H9 (cell line): Measurements from ENCODE around the gene ZNF593. TPM values are rescaled to one million over a fixed set of nuclear protein-coding genes. Genes with fewer than 3 reads are reported as not detected.

Experiments used
- DNase-seq: peaks from one replicate; pipeline ENCODE4 v3.0.0-alpha.2; 2017
- H2AFZ ChIP-seq: one replicate; pipeline ENCODE4 v1.6.1; 2013; ENCODE audit warnings: mild to moderate bottlenecking, low read length, control low read depth, moderate library complexity
- H2AK5ac ChIP-seq: 2 replicates; pipeline ENCODE4 v1.6.1; 2013; ENCODE audit warnings: low read length, control low read depth, mixed read lengths; ENCODE audit not compliant: insufficient read length
- H2BK120ac ChIP-seq: one replicate; pipeline ENCODE4 v1.6.1; 2013; ENCODE audit warnings: low read depth, mild to moderate bottlenecking, low read length, control low read depth, inconsistent platforms; ENCODE audit not compliant: poor library complexity, severe bottlenecking
- H2BK12ac ChIP-seq: 2 replicates; pipeline ENCODE4 v1.6.1; 2013; ENCODE audit warnings: low read length, control low read depth, mixed read lengths, low read depth; ENCODE audit not compliant: insufficient read length
- H2BK15ac ChIP-seq: 2 replicates; pipeline ENCODE4 v1.6.1; 2013; ENCODE audit warnings: low read depth, low read length, control low read depth
- H2BK20ac ChIP-seq: one replicate; pipeline ENCODE4 v1.6.1; 2013; ENCODE audit warnings: low read depth, mild to moderate bottlenecking, low read length, control low read depth, inconsistent platforms; ENCODE audit not compliant: poor library complexity, severe bottlenecking
- H2BK5ac ChIP-seq: 2 replicates; pipeline ENCODE4 v1.6.1; 2013; ENCODE audit warnings: low read length, control low read depth, mixed read lengths; ENCODE audit not compliant: insufficient read length
- H3K14ac ChIP-seq: 2 replicates; pipeline ENCODE4 v1.6.1; 2013; ENCODE audit warnings: low read length, control low read depth; ENCODE audit not compliant: insufficient read depth
- H3K18ac ChIP-seq: 2 replicates; pipeline ENCODE4 v1.6.1; 2013; ENCODE audit warnings: low read depth, mild to moderate bottlenecking, mixed read lengths, low read length, control low read depth; ENCODE audit not compliant: insufficient read length
- H3K23ac ChIP-seq: 2 replicates; pipeline ENCODE4 v1.6.1; 2013; ENCODE audit warnings: low read length, control low read depth, mixed read lengths, low read depth; ENCODE audit not compliant: insufficient read length
- H3K23me2 ChIP-seq: 2 replicates; pipeline ENCODE4 v1.6.1; 2013; ENCODE audit warnings: low read depth, mild to moderate bottlenecking, mixed read lengths, low read length, control low read depth; ENCODE audit not compliant: insufficient read length, poor library complexity, severe bottlenecking
- H3K27ac ChIP-seq: 2 replicates; pipeline ENCODE4 v1.5.1; 2013; ENCODE audit warnings: low read length, control low read depth, mixed read lengths, low read depth; ENCODE audit not compliant: insufficient read length
- H3K27me3 ChIP-seq: 2 replicates; pipeline ENCODE4 v1.6.1; 2013; ENCODE audit warnings: low read length, control low read depth, inconsistent platforms; ENCODE audit not compliant: insufficient read depth
- H3K4ac ChIP-seq: 2 replicates; pipeline ENCODE4 v1.6.1; 2013; ENCODE audit warnings: low read depth, mild to moderate bottlenecking, control low read depth, inconsistent platforms, low read length, moderate library complexity
- H3K4me1 ChIP-seq: 2 replicates; pipeline ENCODE4 v1.6.1; 2013; ENCODE audit warnings: low read length, control low read depth, inconsistent platforms; ENCODE audit not compliant: insufficient read depth
- H3K4me2 ChIP-seq: 2 replicates; pipeline ENCODE4 v1.6.1; 2013; ENCODE audit warnings: low read length, control low read depth, mixed read lengths; ENCODE audit not compliant: insufficient read length, insufficient read depth
- H3K56ac ChIP-seq: 2 replicates; pipeline ENCODE4 v1.6.1; 2013; ENCODE audit warnings: low read depth, mild to moderate bottlenecking, mixed read lengths, low read length, control low read depth; ENCODE audit not compliant: insufficient read length
- H3K79me1 ChIP-seq: 2 replicates; pipeline ENCODE4 v1.6.1; 2013; ENCODE audit warnings: low read depth, mild to moderate bottlenecking, moderate library complexity, low read length, control low read depth, inconsistent platforms; ENCODE audit not compliant: insufficient read depth, poor library complexity, severe bottlenecking
- H3K79me2 ChIP-seq: 2 replicates; pipeline ENCODE4 v1.6.1; 2013; ENCODE audit warnings: low read length, control low read depth, inconsistent platforms; ENCODE audit not compliant: insufficient read depth
- H3K9ac ChIP-seq: 2 replicates; pipeline ENCODE4 v1.6.1; 2013; ENCODE audit warnings: low read length, control low read depth, mixed read lengths; ENCODE audit not compliant: insufficient read length; ENCODE audit errors: extremely low read depth
- H3K9me3 ChIP-seq: one replicate; pipeline ENCODE4 v1.6.1; 2013; ENCODE audit warnings: low read depth, low read length, inconsistent platforms; ENCODE audit not compliant: control insufficient read depth
- H3T11ph ChIP-seq: one replicate; pipeline ENCODE4 v1.6.1; 2013; ENCODE audit warnings: mild to moderate bottlenecking, low read length, control low read depth, inconsistent platforms
- H4K20me1 ChIP-seq: one replicate; pipeline ENCODE4 v1.6.1; 2013; ENCODE audit not compliant: control insufficient read depth, insufficient read length, insufficient read depth
- H4K5ac ChIP-seq: 2 replicates; pipeline ENCODE4 v1.6.1; 2013; ENCODE audit warnings: low read depth, mild to moderate bottlenecking, mixed read lengths, low read length, control low read depth; ENCODE audit not compliant: insufficient read length
- H4K8ac ChIP-seq: replicated peaks from 2 replicates; pipeline ENCODE4 v1.6.1; 2013; ENCODE audit warnings: low read length, control low read depth, mixed read lengths, low read depth; ENCODE audit not compliant: insufficient read length
- H4K91ac ChIP-seq: 2 replicates; pipeline ENCODE4 v1.6.1; 2013; ENCODE audit warnings: low read depth, mild to moderate bottlenecking, moderate library complexity, mixed read lengths, low read length, control low read depth; ENCODE audit not compliant: insufficient read length
- H3K27ac Mint-ChIP-seq, 3 experiments: 2 replicates in 2 of 3; 3 replicates in 1 of 3; pipeline ENCODE4 v1.8.0; 2020 to 2021; ENCODE audit warnings: mixed read lengths in 3 of 3, mild to moderate bottlenecking in 1 of 3, moderate library complexity in 1 of 3
- H3K27me3 Mint-ChIP-seq: 2 replicates; pipeline ENCODE4 v1.8.0; 2021; ENCODE audit warnings: low read depth, mild to moderate bottlenecking, moderate library complexity, mixed read lengths
- H3K36me3 Mint-ChIP-seq, 3 experiments: 2 replicates in 2 of 3; 3 replicates in 1 of 3; pipeline ENCODE4 v1.8.0; 2020 to 2021; ENCODE audit warnings: low read depth in 3 of 3, mixed read lengths in 3 of 3; ENCODE audit not compliant: insufficient read depth in 1 of 3
- H3K4me1 Mint-ChIP-seq, 2 experiments: 2 replicates each; pipeline ENCODE4 v1.8.0; 2020; ENCODE audit warnings: mixed read lengths in 2 of 2
- H3K4me3 Mint-ChIP-seq, 2 experiments: 2 replicates in 1 of 2; 3 replicates in 1 of 2; pipeline ENCODE4 v1.8.0; 2020 to 2021; ENCODE audit warnings: mild to moderate bottlenecking in 2 of 2, mixed read lengths in 2 of 2, moderate library complexity in 1 of 2
- H3K9me3 Mint-ChIP-seq, 2 experiments: 2 replicates in 1 of 2; 3 replicates in 1 of 2; pipeline ENCODE4 v1.8.0; 2020; ENCODE audit warnings: mild to moderate bottlenecking in 2 of 2, mixed read lengths in 2 of 2, moderate library complexity in 1 of 2
- CTCF ChIP-seq: fragments of 200-600 bp; sonication (generic); conservative IDR thresholded peaks from 3 replicates; pipeline ENCODE4 v1.8.0; 2021; ENCODE audit warnings: antibody characterized with exemption, mild to moderate bottlenecking
- WGBS: extraction: QIAGEN DNeasy Blood & Tissue Kit; methylation state at CpG from one replicate; pipeline ENCODE4 v1.1.7; 2013; ENCODE audit warnings: missing lambda C conversion rate, low lambda C conversion rate, mixed read lengths; ENCODE audit not compliant: insufficient read length; ENCODE audit errors: extremely low coverage; 5-methylcytosine and 5-hydroxymethylcytosine counted together
- total RNA-seq: library from RNA; stranded (reverse); gene quantifications from 2 replicates; pipeline ENCODE4 v1.2.1, GENCODE V29; 2021

Gene ZNF593
- total RNA-seq, 1 experiment from 2014 or later = 48.2 TPM

- no peaks in the 10 kb centered on the region for H3K9me3 ChIP-seq
- no peak overlapping the region for H3K27ac ChIP-seq
- no peaks in the 10 kb centered on the region for H3K79me1 ChIP-seq
- H2BK20ac ChIP-seq = no peak overlapping the region
- DNase-seq = no peak
- H3K18ac ChIP-seq = no peak overlapping the region
- no CpG with 5 or more reads among the region's 21 CpGs for WGBS
- no peak overlapping the region for H4K5ac ChIP-seq
- Mint-ChIP-seq H3K9me3 (peaks cover 0 to 4% of the 10 kb centered on the region in 2 experiments; a peak in 1 of 5 replicates), H3K4me3 (peak overlapping the region; percentile 51 to 80), H3K27ac (no peak overlapping the region; a peak in 1 of 7 replicates), H3K27me3 (peaks cover 89% of the 10 kb centered on the region), H3K36me3 (no peaks in the 10 kb centered on the region), H3K4me1 (peaks cover 41 to 58% of the 10 kb centered on the region in 2 experiments)
- peaks cover 19% of the 10 kb centered on the region for H3K23me2 ChIP-seq
- no peak overlapping the region for H2BK15ac ChIP-seq
- H2BK120ac ChIP-seq = no peak overlapping the region
- H3K79me2 ChIP-seq = no peaks in the 10 kb centered on the region
- H2BK12ac ChIP-seq = no peak overlapping the region
- TF ChIP-seq CTCF = no peak
- no peak overlapping the region for H3K23ac ChIP-seq
- peak overlapping the region; percentile 46 for H3K4me2 ChIP-seq
- H3K14ac ChIP-seq = no peak overlapping the region
- no peak overlapping the region for H2BK5ac ChIP-seq
- H2AK5ac ChIP-seq = no peak overlapping the region
- H3K4ac ChIP-seq = no peak overlapping the region
- no peak overlapping the region for H4K91ac ChIP-seq
- H3K9ac ChIP-seq = no peak overlapping the region
- H4K8ac ChIP-seq = no peak overlapping the region
- H4K20me1 ChIP-seq = no peaks in the 10 kb centered on the region
- H3T11ph ChIP-seq = no peak overlapping the region
- H3K27me3 ChIP-seq = peaks cover 29% of the 10 kb centered on the region; the same call in 1 of the 2 replicates
- no peak overlapping the region for H3K56ac ChIP-seq
- H3K4me1 ChIP-seq = peaks cover 9% of the 10 kb centered on the region; the same call in 1 of the 2 replicates
- no peak overlapping the region for H2AFZ ChIP-seq
These were observed 7.4 kb upstream of the ZNF593 start for GRCh38 chr1:26162220-26162709.
